ENCODE measurements around the gene ZNF155.
"Not testable (repeated sequence)": the region's sequence is repeated elsewhere in the genome, so short reads cannot be mapped to it uniquely, and the experiment has no call there.

Gene ZNF155

GRCh38 chr19:43983912-43984686 is at the start of gene ZNF155:
Gene ZNF155 (plus strand): TSS chr19:43984188. CDS start chr19:43988544, 4,356 bp downstream.
- DNase-seq (ENCODE audit: low spot score), result peak; percentile 79

- peak; percentile 91 for DNase-seq (ENCODE audit: low spot score)
These were observed 48.8 kb upstream of the ZNF155 start, which contains the start of gene ZNF45 for GRCh38 chr19:43934985-43935708. Gene ZNF45 (minus strand): TSS chr19:43935282. CDS start chr19:43922185, 13,097 bp downstream.

- no peak for DNase-seq (ENCODE audit: low spot score)
These were observed 47.8 kb upstream of the ZNF155 start for GRCh38 chr19:43936188-43936587.

GRCh38 chr19:43939557-43940260 is 44.3 kb upstream of the ZNF155 start:
- no peak for DNase-seq (ENCODE audit: low spot score)

- no peak for DNase-seq (ENCODE audit: low spot score)
These were observed 43.3 kb upstream of the ZNF155 start for GRCh38 chr19:43940719-43941118.

- DNase-seq (ENCODE audit: low spot score), result no peak
These were observed 42.8 kb upstream of the ZNF155 start for GRCh38 chr19:43941209-43941608.

- DNase-seq (ENCODE audit: low spot score), result not testable (repeated sequence)
These were observed 36.6 kb upstream of the ZNF155 start for GRCh38 chr19:43947412-43947811.

- not testable (repeated sequence) for DNase-seq (ENCODE audit: low spot score)
These were observed 34.2 kb upstream of the ZNF155 start for GRCh38 chr19:43949803-43950202.

- peak; percentile 83 for DNase-seq (ENCODE audit: low spot score)
These were observed 32.9 kb upstream of the ZNF155 start, which contains the start of gene ZNF221 for GRCh38 chr19:43950834-43951645. Gene ZNF221 (plus strand): TSS chr19:43951228. CDS start chr19:43962727, 11,499 bp downstream.

- no peak for DNase-seq (ENCODE audit: low spot score)
These were observed 27.2 kb upstream of the ZNF155 start for GRCh38 chr19:43956827-43957226.

- no peak for DNase-seq (ENCODE audit: low spot score)
These were observed 26.1 kb upstream of the ZNF155 start for GRCh38 chr19:43957891-43958290.

- no peak for DNase-seq (ENCODE audit: low spot score)
These were observed 23.6 kb upstream of the ZNF155 start for GRCh38 chr19:43960411-43960810.

- DNase-seq (ENCODE audit: low spot score), result no peak
These were observed 17.8 kb upstream of the ZNF155 start for GRCh38 chr19:43966079-43966694.

- no peak for DNase-seq (ENCODE audit: low spot score)
These were observed 7.3 kb upstream of the ZNF155 start for GRCh38 chr19:43976732-43977131.

- DNase-seq (ENCODE audit: low spot score), result no peak
These were observed 460 bp upstream of the ZNF155 start for GRCh38 chr19:43983544-43983911.

- DNase-seq (ENCODE audit: low spot score), result no peak
These were observed 656 bp downstream of the ZNF155 start for GRCh38 chr19:43984687-43985000.

GRCh38 chr19:43997631-43998290 is 13.8 kb downstream of the ZNF155 start:
- DNase-seq (ENCODE audit: low spot score), result no peak

GRCh38 chr19:44002212-44002565 is 18.2 kb downstream of the ZNF155 start:
- no peak for DNase-seq (ENCODE audit: low spot score)

- peak; percentile 94 for DNase-seq (ENCODE audit: low spot score)
These were observed 18.8 kb downstream of the ZNF155 start, which contains the start of gene ZNF230 for GRCh38 chr19:44002566-44003460. Gene ZNF230 (plus strand): TSS chr19:44002957. CDS start chr19:44007079, 4,122 bp downstream.
